ENCODE results near the gene ACSS1.

- TF ChIP-seq POU6F1 (CRISPR knock-in tag; IDR thresholded peaks at IDR 0.05; ENCODE audit: borderline replicate concordance, low read depth) (no peak), ISL1 (CRISPR knock-in tag; IDR thresholded peaks at IDR 0.05) (no peak), RARB (CRISPR knock-in tag; IDR thresholded peaks at IDR 0.05) (no peak), OSR1 (CRISPR knock-in tag; IDR thresholded peaks at IDR 0.05) (no peak)
- TF ChIP-seq, protein P1, sequence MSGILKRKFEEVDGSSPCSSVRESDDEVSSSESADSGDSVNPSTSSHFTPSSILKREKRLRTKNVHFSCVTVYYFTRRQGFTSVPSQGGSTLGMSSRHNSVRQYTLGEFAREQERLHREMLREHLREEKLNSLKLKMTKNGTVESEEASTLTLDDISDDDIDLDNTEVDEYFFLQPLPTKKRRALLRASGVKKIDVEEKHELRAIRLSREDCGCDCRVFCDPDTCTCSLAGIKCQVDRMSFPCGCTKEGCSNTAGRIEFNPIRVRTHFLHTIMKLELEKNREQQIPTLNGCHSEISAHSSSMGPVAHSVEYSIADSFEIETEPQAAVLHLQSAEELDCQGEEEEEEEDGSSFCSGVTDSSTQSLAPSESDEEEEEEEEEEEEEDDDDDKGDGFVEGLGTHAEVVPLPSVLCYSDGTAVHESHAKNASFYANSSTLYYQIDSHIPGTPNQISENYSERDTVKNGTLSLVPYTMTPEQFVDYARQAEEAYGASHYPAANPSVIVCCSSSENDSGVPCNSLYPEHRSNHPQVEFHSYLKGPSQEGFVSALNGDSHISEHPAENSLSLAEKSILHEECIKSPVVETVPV (CRISPR knock-in tag; IDR thresholded peaks at IDR 0.05) = no peak
Measured at GRCh38 chr20:24998121-24998520, 59.8 kb downstream of the ACSS1 start.

Data from SK-N-SH treated with all-trans-retinoic acid at 6 μM for 48 hours (cell line).